NCI-H2196 treated with DMSO at 0.1 percent for 48 hours (cell line): ENCODE measurements around the gene CEACAM6.
A peak's percentile ranks its signal among the peaks of the same experiment; 100 is the strongest.

Experiments used
- DNase-seq: peaks from one replicate; lab custom pipeline; 2025; ENCODE audit not compliant: unreplicated experiment; lab: John Stamatoyannopoulos, UW

CEACAM6 gene

DNA sequence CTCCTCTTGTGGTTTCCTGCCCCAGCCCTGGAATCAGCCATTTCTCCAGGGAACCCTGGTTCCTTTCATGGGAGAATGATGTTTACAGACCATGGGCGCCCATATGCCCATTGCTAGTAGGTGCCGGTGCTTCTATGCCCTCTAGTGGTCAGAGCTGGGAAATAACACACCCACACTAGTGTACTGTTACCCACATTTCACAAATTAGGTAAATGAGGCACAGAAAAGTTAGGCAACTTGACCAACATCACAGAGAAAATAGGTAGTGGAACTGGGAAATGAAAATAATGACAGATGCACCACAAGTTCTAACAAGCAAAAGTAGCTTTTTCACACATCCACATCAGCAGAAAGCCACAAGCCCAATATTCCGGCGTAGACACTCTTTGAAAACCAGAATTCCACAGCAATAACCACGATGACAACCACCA, 39.7 kb downstream of the CEACAM6 start:
- peak; percentile 21 for DNase-seq

DNA sequence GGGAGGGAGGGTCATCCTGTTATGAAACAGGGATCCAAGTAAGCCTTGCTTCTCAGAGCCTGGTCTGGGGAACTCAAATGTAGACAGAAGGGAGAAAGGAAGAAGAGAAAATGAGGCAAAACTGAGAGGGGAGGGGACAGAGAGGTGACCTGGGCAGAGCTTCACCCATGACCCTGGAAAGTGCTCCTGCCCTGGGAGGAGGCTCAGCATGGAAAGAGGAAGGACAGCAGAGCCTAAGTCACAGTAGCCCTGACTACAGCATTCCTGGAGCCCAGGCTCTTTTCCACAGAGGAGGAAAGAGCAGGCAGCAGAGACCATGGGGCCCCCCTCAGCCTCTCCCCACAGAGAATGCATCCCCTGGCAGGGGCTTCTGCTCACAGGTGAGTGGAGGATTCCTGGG, 41.0 kb downstream of the CEACAM6 start, which contains the start of gene CEACAM3:
CEACAM3 (plus strand) TSS at position 226 of the 400 bp plus-strand sequence; CDS start at position 317, 91 bp downstream.
- no peak for DNase-seq

DNA sequence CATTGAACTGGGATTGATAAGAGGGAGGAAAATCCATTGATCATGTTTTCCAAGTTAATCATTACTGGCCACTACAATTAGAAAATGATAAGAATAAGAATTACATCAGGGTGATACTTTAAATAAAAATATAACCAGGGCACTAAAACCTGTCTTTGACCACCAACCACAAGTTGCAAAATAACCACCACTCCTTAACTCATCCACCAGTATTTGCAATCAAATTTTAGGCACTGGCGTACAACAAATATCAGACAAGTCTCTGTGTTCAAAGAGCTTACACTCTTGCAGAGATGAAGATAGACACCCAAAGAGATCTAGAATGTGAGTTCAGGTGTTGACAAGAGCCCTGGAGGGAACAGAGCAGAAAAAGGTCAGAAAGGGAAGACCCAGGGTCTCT, 41.6 kb downstream of the CEACAM6 start:
- no peak for DNase-seq

DNA sequence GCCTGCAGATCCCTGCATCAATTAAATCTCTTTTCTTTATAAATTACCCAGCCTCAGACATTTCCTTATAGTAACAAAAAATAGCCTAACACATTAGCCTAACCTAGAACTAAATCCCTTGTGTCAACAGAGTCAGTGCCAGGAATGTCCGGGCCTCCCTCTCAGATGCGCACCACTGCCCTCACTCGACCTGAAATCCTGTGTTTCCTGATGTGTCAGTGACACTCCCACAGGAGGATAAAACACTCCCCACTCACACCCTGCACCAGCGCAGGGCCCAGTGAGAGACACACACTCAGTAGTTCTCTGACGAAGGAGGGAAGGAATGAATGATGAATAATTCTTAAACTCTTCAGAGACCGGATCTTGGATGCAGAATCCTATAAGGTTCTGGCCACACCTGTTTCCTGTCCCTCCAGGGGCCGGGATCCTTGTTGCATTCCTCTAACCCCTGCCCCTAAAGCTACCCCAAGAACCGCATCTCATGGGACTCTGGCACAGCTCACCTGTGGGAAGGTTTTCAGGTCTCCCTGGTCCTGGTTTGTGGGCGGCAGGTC, 44.2 kb downstream of the CEACAM6 start:
- peak; percentile 20 for DNase-seq

DNA sequence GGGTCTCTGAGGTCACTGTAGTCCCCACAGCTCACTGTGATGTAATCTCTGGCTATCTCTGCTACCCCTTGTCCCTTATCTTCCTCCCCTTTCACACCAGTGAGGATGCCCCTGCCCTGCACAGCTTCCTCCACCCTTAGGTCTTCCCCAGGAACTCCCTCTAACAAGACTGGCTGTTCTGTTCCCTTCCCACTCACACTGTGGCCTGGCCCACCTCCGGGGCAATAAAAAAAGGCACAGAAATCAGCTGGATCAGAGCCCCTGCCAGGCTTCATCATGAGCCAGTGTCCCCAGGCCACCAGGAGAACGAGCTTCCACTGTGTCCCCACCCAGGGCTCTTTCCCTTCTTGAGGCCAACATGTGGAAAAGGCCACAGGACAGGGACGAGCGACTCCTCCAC, 45.7 kb downstream of the CEACAM6 start:
- DNase-seq = no peak

DNA sequence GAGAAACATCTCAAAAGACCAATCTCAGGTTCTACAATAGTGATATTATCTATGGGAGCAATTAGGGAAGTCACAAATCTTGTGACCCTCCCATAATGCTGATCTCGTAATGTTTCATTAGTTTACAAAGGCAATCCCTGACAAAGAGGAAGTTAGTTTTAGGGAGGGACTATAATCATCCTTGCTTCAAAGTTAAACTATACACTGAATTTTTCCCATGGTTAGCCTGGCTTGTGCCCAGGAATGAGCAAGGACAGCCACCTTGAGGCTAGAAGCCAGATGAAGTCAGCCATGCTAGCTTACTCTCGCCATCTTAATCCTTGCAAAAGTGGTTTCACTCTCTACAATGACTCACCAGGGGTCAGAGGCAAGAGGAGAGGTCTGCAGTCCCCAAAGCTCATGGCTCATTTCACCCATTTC, 46.5 kb downstream of the CEACAM6 start:
- DNase-seq = no peak

DNA sequence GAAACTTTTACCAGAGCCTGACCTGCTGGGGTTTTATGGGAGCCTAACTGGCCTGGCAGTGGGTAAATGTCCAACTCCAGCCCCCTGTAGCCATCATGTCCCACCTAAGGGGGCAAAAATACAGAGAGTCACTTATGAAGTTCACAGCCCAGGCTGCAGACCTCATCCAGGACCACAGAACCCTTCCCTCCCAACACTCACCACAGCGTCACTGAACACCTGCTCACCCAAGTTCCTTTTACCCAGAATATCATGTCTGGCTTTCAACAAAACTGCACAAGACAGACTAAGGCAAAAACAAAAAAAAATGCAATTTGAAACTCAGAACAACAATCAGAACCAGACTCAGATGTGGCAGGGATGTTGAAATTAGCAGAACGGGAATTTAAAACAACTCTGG, 47.4 kb downstream of the CEACAM6 start:
- no peak for DNase-seq

DNA sequence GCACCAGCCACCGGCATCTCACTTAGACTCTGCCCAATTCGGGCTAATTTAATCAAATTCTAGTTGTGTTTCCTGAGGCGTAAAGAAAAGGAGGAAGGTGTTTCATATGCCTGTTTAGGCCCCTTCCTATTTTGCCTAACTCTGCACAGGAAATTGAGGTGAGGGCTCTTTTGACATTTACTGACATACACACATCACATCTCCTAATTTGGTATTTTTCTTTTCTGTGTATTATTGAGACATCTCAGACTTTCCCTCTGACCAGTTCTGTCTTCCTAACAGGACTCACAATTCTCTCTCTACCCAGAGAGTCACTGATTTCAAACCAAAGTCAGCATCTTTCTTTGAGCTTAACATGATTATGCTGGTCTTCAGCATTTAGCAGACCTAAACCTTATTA, 49.0 kb downstream of the CEACAM6 start:
- no peak for DNase-seq

DNA sequence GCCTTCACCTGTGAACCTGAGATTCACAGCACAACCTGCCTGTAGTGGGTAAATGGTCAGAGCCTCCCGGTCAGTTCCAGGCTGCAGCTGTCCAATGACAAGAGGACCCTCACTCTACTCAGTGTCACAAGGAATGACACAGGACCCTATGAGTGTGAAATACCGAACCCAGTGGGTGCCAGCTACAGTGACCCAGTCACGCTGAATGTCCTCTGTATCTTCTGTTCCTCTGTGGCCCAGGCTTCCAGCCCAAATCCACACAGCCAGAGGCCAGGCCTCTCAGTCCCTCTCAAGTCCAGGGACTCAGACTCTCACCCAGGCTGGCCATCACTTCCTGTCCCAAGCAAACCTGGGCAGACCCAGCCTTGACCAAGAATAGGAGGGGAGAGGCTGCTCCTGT, 51.8 kb downstream of the CEACAM6 start:
- DNase-seq = no peak

DNA sequence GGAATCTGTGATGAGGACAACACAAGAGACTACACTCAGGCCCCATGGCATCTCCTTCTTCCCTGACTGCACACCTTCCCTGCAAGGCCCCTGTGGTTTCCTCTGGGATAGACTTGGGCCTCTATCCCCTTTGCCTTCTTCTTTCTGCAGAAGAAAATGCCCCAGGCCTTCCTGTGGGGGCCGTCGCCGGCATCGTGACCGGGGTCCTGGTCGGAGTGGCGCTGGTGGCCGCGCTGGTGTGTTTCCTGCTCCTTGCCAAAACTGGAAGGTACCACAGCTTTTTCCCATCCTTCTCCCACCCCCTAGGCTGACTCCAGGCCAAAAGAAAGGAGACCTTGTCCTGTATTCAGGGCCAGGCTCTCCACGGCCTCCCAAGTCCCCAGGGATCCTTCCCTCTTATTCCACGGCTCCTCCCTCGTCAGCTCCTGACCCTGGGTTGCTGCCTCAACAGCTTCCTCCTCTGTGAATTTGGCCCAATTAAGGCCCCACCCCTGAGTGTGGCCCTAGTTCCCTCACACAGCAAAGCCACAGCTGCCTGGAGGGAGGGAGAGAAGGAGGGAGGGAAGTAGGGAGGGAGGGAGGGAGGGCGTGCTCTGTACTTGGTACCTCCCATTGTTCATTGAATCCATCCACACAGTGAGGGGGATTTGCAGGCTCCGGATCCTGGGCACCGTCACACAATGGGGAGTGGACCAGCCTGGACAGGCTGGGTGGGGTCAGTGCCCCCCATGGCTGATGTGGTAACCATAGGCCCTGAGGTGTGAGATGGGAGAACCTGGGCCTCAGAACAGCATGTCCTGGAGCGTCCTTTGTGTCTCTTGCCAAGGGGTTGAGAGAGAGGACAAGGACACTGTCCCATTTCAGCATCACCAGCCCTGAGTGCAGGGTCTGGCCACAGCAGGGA, 53.6 kb downstream of the CEACAM6 start:
- DNase-seq = no peak

DNA sequence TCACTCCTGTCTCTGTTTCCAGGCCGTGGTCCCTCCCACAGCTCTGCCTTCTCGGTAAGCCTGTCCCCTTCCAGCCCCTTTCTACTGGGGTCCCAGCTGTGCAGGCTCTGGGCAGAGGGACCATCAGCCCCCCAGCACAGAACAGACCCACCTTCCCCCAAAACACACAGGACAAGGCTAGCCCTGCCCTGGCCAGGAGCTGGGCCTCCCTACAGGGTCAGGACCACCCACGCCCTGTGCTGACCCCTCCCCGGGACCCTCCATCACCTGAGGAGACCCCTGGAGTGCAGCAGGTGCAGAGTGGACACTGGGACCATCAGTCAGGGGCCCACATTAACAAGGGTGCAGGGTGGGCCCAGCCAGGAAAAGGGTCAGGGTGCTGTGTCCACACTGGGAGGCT, 55.0 kb downstream of the CEACAM6 start:
- DNase-seq = no peak

DNA sequence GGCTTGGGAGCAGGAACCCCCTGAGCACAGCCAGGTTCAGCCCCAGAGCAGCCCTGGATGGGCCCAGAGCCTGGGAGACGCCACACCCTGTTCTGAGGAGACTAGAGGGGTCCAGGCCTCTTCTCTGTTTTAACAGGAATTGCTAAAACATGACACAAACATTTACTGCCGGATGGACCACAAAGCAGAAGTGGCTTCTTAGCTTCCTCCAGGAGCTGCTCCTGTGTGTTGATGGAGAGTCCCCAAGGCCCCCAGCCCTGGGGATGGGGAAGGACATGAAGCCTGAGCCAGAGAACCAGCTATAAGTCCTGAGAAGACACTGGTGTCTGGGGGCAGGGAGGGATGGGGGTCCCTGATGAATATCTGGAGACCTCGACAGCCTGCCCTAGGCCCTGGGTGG, 55.7 kb downstream of the CEACAM6 start:
- DNase-seq = no peak

DNA sequence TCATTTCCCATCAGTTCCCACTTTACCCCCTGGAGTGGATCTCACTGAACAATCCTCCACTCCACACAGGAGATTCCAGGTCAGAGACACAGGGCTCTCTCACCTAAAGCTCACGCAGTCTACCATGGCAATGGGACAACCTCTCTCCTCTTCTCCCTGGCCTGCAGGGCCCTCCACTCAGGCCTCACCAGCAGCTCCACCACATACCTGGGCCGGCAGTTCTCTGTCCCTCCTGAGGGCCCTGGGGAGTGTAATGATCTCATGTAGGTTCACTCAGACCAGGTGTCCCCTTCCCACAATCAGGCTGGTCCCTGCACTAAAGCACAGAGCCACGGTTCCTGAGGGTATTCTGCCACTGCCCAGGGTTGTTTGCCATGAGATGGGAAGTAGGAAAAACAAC, 56.7 kb downstream of the CEACAM6 start:
- no peak for DNase-seq

DNA sequence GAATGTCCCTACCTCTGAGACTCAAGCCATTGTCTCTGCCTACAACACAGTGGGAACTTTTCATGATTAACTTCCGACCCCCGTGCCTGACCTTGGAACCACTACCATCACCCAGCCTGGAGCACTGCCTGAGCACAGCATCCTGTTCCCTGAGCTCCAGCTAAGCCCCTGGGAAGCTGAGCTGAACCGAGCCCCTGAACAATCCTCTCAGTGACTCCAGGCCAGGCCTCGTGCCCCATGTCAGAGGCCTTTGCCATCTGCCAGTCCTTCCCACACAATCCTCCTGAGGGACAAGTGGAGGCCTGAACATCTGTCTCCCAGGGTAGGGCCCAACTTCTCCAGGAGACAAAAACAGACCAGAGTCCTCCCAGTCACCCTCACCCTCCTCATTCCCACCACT, 58.6 kb downstream of the CEACAM6 start:
- no peak for DNase-seq

DNA sequence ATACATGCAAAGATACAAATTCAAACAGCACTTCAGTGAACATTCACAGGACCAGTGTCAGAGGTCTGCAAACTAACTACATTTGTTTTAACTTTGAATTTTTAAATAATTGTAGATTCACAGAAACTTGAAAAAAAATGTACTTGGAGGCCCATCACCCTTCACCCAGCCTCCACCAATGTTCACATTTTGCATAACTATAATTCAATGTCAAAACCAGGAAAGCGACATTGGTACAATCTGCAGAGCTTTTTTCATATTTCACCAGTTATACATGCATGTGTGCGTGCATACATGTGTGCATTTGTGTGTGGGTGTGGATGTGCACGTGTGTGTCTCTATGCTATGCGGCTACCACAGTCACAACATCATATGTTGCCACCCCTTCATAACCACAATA, 60.0 kb downstream of the CEACAM6 start:
- DNase-seq = no peak

DNA sequence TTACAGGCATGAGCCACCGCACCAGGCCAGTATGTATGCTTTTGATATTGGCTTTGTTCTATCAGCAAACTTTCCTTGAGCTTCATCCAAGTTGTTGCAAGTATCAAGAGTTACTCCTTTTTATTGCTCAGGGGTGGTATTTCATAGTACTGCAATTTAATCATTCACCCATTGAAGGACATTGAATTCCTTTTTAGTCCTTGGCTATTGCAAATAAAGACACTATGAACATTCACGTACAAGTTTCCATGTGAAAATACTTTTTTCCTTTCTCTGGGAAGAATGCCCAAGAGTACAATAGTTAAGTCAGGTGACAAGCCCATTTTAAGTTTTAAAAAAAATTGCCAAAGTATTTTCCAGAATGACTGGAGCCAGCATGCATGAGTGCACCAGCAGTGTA, 61.4 kb downstream of the CEACAM6 start:
- no peak for DNase-seq

DNA sequence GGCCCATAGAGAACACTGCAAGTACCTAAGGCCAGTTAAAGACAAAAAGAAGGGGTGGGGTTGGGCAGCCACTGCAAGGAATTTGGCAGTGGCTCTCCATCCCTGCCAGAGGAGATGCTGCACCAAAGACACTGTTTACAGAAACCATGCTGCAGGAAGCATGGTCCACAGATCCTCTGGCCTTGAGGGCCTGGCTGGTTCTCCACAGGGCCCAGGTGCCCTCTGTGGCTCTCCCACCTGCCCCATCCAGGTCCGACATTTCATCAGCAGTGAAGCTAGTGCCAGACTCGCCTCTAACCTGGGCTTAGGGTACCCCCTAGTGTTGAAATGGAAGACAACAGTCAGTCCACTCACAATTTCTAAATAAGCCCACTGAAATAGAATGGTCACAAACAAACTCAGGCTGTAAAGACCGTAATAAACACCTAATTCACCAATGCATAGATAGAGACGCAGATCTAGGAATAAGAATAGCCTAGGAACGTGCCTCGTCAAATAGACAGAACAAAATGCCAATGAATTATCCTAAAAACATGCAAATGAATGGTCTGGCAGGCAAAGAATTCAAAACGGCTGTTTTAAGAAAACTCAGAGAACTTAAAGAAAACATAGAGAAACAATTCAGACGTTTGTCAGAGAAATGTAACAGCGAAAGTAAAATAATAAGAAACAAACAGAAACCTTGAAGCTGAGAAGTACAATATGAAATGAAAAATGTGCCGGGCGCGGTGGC, 65.8 kb downstream of the CEACAM6 start:
- DNase-seq = peak; percentile 67
